SK-N-SH (cell line): ENCODE results near the gene APBA2. TPM values are rescaled to one million over a fixed set of nuclear protein-coding genes. Genes with fewer than 3 reads are reported as not detected.

ENCODE experiments used
- CTCF ChIA-PET: fragments of 300-600, 350-600 bp; formaldehyde crosslinking; extraction: SDS; loops from one replicate; lab custom pipeline; 2021; lab: Yijun Ruan, JAX
- POLR2A ChIA-PET: fragments of 350-600 bp; sonication (Branson Sonifier 250); formaldehyde crosslinking; extraction: SDS; loops from one replicate; lab custom pipeline; 2020; ENCODE audit warnings: antibody characterized with exemption, inconsistent platforms; lab: Yijun Ruan, JAX
- DNase-seq: peaks from one replicate; pipeline ENCODE4 v3.0.0; 2012
- H2AFZ ChIP-seq: fragments of 200-600 bp; sonication (generic); 2 replicates; pipeline ENCODE4 v1.8.1; 2016; ENCODE audit warnings: antibody characterized with exemption, mild to moderate bottlenecking, low read depth
- H3F3A ChIP-seq: fragments of 200-600 bp; sonication (generic); replicated peaks from 2 replicates; pipeline ENCODE3; 2016; ENCODE audit warnings: antibody characterized with exemption, mild to moderate bottlenecking; ENCODE audit not compliant: insufficient read depth
- H3K27ac ChIP-seq, 2 experiments: fragments of 200-500 bp in 1 of 2; fragments of 200-600 bp in 1 of 2; sonication (Bioruptor generic) in 1 of 2; sonication (generic), shearing (Covaris generic) in 1 of 2; 2 replicates each; pipeline versions ENCODE4 v1.5.1 to v1.6.1; 2014 to 2016; ENCODE audit warnings: low read depth in 2 of 2, inconsistent platforms in 1 of 2, low read length in 1 of 2, mild to moderate bottlenecking in 1 of 2, mixed read lengths in 1 of 2
- H3K27me3 ChIP-seq: fragments of 200-600 bp; sonication (generic), shearing (Covaris generic); 2 replicates; pipeline ENCODE4 v1.6.1; 2016; ENCODE audit warnings: mixed run types; ENCODE audit not compliant: insufficient read depth
- H3K36me3 ChIP-seq, 2 experiments: fragments of 200-500 bp in 1 of 2; fragments of 200-600 bp in 1 of 2; sonication (Bioruptor generic) in 1 of 2; sonication (generic) in 1 of 2; replicated peaks in 1 of 2; 2 replicates each; pipeline versions ENCODE3 to v1.5.1; 2014 to 2016; ENCODE audit warnings: low read length in 1 of 2, mild to moderate bottlenecking in 1 of 2; ENCODE audit not compliant: insufficient read depth in 2 of 2, control insufficient read depth in 1 of 2
- H3K4me1 ChIP-seq, 2 experiments: fragments of 200-500 bp in 1 of 2; fragments of 200-600 bp in 1 of 2; sonication (Bioruptor generic) in 1 of 2; sonication (generic), shearing (Covaris generic) in 1 of 2; 2 replicates each; pipeline versions ENCODE4 v1.5.1 to v1.6.1; 2014 to 2016; ENCODE audit warnings: low read depth in 1 of 2, low read length in 1 of 2, mixed run types in 1 of 2; ENCODE audit not compliant: insufficient read depth in 2 of 2, control insufficient read depth in 1 of 2
- H3K4me2 ChIP-seq: fragments of 200-600 bp; sonication (generic), shearing (Covaris generic); 2 replicates; pipeline ENCODE4 v1.6.1; 2017; ENCODE audit warnings: mixed run types
- H3K4me3 ChIP-seq, 2 experiments: fragments of 200-500 bp in 1 of 2; fragments of 200-600 bp in 1 of 2; sonication (Bioruptor generic) in 1 of 2; sonication (generic), shearing (Covaris generic) in 1 of 2; 2 replicates each; pipeline versions ENCODE4 v1.5.1 to v1.8.1; 2014 to 2016; ENCODE audit warnings: low read depth in 2 of 2, inconsistent platforms in 1 of 2, low read length in 1 of 2, mild to moderate bottlenecking in 1 of 2, mixed read lengths in 1 of 2, moderate library complexity in 1 of 2
- H3K79me2 ChIP-seq: fragments of 200-600 bp; sonication (generic); 2 replicates; pipeline ENCODE4 v1.8.1; 2017; ENCODE audit warnings: mild to moderate bottlenecking; ENCODE audit not compliant: insufficient read depth
- H3K9ac ChIP-seq: fragments of 200-600 bp; sonication (generic); 2 replicates; pipeline ENCODE4 v1.6.1; 2017; ENCODE audit warnings: mixed run types
- H3K9me2 ChIP-seq: fragments of 200-600 bp; sonication (generic); 2 replicates; pipeline ENCODE4 v1.6.1; 2017; ENCODE audit warnings: mixed run types
- H3K9me3 ChIP-seq: fragments of 200-600 bp; sonication (generic); 2 replicates; pipeline ENCODE4 v1.6.1; 2017; ENCODE audit warnings: mixed run types, mild to moderate bottlenecking, moderate library complexity
- H4K20me1 ChIP-seq: fragments of 200-600 bp; sonication (generic); 2 replicates; pipeline ENCODE4 v1.6.1; 2017; ENCODE audit warnings: mild to moderate bottlenecking, mixed run types; ENCODE audit not compliant: insufficient read depth
- CHD2 ChIP-seq: fragments of 150-350 bp; IDR thresholded peaks from 2 replicates; pipeline ENCODE4 v1.6.1; 2018; ENCODE audit warnings: low read length; ENCODE audit not compliant: partially characterized antibody
- ELF1 ChIP-seq: IDR thresholded peaks from 2 replicates; pipeline ENCODE4 v1.4.0; 2012
- EZH2phosphoT487 ChIP-seq: fragments of 200-600 bp; sonication (generic); IDR thresholded peaks from 2 replicates; pipeline ENCODE4 v1.6.1; 2017; ENCODE audit warnings: low read depth, mixed run types, mild to moderate bottlenecking, antibody characterized with exemption, moderate library complexity, borderline replicate concordance
- FOXM1 ChIP-seq: IDR thresholded peaks from 2 replicates; pipeline ENCODE4 v1.4.0; 2012; ENCODE audit warnings: low read depth, mild to moderate bottlenecking
- GATA2 ChIP-seq: sonication (generic); formaldehyde crosslinking; IDR thresholded peaks from 2 replicates; pipeline ENCODE4 v1.5.0; 2020; ENCODE audit warnings: mild to moderate bottlenecking, missing genetic modification reagents
- MEF2A ChIP-seq: IDR thresholded peaks from 2 replicates; pipeline ENCODE4 v1.4.0; 2012; ENCODE audit warnings: low read depth, borderline replicate concordance
- MXI1 ChIP-seq: IDR thresholded peaks from 2 replicates; pipeline ENCODE4 v1.6.1; 2012; ENCODE audit warnings: mild to moderate bottlenecking, low read depth, low read length, improper control_type of control experiment
- NFIC ChIP-seq: IDR thresholded peaks from 2 replicates; pipeline ENCODE4 v1.4.0; 2012; ENCODE audit warnings: borderline replicate concordance
- NRF1 ChIP-seq: IDR thresholded peaks from 2 replicates; pipeline ENCODE4 v1.6.1; 2012; ENCODE audit warnings: low read depth, mild to moderate bottlenecking, low read length
- RAD21 ChIP-seq: IDR thresholded peaks from 2 replicates; pipeline ENCODE4 v1.6.1; 2012; ENCODE audit warnings: mild to moderate bottlenecking, low read length
- RFX5 ChIP-seq: IDR thresholded peaks from 2 replicates; pipeline ENCODE4 v1.6.1; 2012; ENCODE audit warnings: mild to moderate bottlenecking, improper control_type of control experiment, low read length
- SIN3A ChIP-seq: IDR thresholded peaks from 2 replicates; pipeline ENCODE4 v1.6.1; 2012; ENCODE audit warnings: low read depth, mild to moderate bottlenecking, low read length, moderate library complexity, borderline replicate concordance
- TAF1 ChIP-seq: IDR thresholded peaks from 2 replicates; pipeline ENCODE4 v1.6.1; 2012; ENCODE audit warnings: low read depth, mild to moderate bottlenecking, low read length, moderate library complexity, borderline replicate concordance
- TCF12 ChIP-seq: IDR thresholded peaks from 2 replicates; pipeline ENCODE4 v1.4.0; 2012
- YY1 ChIP-seq: IDR thresholded peaks from 2 replicates; pipeline ENCODE4 v1.4.0; 2012; ENCODE audit warnings: low read depth, mild to moderate bottlenecking
- WGBS: methylation state at CpG from one replicate; pipeline ENCODE4 v1.1.6; 2017; ENCODE audit warnings: low lambda C conversion rate; 5-methylcytosine and 5-hydroxymethylcytosine counted together
- polyA plus RNA-seq, 3 experiments: library from polyadenylated mRNA; depleted of rRNA; stranded (reverse); fragments of >200 nt; gene quantifications; 2 replicates each; pipeline ENCODE4 v1.2.3, GENCODE V29; 2012
- TF ChIP-seq, protein P1 (sequence below): fragments of 200-600 bp; sonication (generic); IDR thresholded peaks from 2 replicates; pipeline ENCODE4 v1.6.1; 2017; ENCODE audit warnings: antibody characterized with exemption, mild to moderate bottlenecking, moderate library complexity
- TF ChIP-seq, protein P2 (sequence below): IDR thresholded peaks from 2 replicates; pipeline ENCODE4 v1.6.1; 2012; ENCODE audit warnings: mild to moderate bottlenecking, low read depth, low read length, moderate library complexity

APBA2 gene
- polyA plus RNA-seq, 1 of the 3 experiments (the other 2 are of a cell fraction) = 12.7 TPM

DNA sequence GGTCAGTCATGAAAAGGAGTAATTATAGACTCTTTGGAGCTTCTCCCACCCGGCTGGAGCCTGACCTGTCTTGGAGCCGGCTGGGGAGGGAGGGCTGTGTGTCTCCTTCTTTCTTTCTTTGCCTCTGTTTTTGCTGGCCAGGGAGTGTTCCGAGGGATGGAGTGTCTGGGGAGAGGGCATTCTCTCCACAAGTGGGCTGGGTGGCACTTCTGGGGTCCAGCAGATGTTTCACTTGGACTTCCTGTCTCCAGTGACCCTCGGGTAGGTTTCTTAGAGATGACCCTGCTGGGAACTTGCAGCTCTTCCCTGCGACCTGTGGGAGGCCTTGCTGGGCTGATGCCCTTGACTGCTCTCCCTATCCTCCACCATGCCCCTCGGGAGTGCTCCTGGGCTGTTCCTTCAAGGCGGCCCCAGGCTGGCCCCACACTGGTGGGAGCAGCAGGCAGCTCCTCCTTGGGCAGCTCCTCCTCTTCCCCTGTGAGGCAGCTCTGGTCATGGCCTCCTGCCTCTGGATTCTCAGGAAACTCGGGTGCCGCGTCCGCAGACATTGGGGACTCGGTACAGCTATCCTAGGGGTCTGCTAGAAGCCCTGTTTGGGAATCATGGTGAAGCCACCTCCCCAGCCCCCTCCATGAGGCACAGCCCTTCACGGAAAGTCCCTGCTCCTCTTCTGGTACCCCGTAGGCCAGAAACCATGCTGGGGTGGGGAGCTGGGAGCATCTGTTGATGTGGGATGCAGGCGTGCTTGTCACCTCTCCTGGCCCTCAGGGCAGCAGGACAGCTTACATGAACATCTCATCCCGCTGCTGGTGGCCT lies 44.9 kb downstream of the APBA2 start:
- Histone ChIP-seq H3K4me3 (no peak overlapping the region), H2AFZ (no peak overlapping the region), H3K36me3 (no peaks in the 10 kb centered on the region), H3K79me2 (no peaks in the 10 kb centered on the region), H3K27me3 (no peaks in the 10 kb centered on the region), H3K9me2 (no peaks in the 10 kb centered on the region), H3K27ac (no peak overlapping the region), H3K9me3 (no peaks in the 10 kb centered on the region), H3K4me1 (peaks cover 0 to 21% of the 10 kb centered on the region in 2 experiments; a peak in 1 of 4 replicates), H3K9ac (no peak overlapping the region), H3K4me2 (no peak overlapping the region), H4K20me1 (no peaks in the 10 kb centered on the region), H3F3A (no peaks in the 10 kb centered on the region)
- WGBS = 85% methylated on average over 6 of the region's 16 CpGs
- ChIA-PET POLR2A (interaction anchor here (0.6 kb wide), 1 partner anchor 17 kb away, joined by 3 read pairs; no protein-coding TSS in a partner anchor), CTCF (interaction anchor here (0.7 to 1.7 kb wide), 3 partner anchors 10 to 29 kb away, joined by 4 to 5 read pairs (median 4); no protein-coding TSS in a partner anchor)
- no peak for DNase-seq
- TF ChIP-seq CHD2 = no peak
- TF ChIP-seq NFIC = no peak
- TF ChIP-seq TAF1 = no peak
- TF ChIP-seq, protein P1, sequence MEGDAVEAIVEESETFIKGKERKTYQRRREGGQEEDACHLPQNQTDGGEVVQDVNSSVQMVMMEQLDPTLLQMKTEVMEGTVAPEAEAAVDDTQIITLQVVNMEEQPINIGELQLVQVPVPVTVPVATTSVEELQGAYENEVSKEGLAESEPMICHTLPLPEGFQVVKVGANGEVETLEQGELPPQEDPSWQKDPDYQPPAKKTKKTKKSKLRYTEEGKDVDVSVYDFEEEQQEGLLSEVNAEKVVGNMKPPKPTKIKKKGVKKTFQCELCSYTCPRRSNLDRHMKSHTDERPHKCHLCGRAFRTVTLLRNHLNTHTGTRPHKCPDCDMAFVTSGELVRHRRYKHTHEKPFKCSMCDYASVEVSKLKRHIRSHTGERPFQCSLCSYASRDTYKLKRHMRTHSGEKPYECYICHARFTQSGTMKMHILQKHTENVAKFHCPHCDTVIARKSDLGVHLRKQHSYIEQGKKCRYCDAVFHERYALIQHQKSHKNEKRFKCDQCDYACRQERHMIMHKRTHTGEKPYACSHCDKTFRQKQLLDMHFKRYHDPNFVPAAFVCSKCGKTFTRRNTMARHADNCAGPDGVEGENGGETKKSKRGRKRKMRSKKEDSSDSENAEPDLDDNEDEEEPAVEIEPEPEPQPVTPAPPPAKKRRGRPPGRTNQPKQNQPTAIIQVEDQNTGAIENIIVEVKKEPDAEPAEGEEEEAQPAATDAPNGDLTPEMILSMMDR = no peak

DNA sequence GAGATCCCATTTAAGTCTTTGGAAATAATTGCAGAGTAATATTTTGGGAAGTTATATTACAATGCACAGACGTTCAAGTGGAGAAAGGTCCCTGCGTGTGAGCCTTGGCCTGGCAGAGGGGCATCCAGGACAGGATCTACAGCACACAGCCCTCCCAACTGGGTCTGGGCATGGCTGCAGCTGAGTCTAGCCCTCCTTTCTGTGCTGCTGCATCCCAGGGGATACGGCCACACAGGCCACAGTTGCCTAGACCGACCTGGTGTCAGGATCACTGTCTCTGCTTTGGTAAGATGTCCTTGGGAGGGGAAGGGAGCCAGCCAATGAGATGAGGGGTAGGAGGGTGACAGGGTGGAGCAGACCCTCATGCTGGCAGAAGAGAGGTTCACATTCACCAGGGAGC lies 46.1 kb downstream of the APBA2 start:
- DNase-seq = no peak
- no peak overlapping the region for H3K4me2 ChIP-seq
- no peaks in the 10 kb centered on the region for H4K20me1 ChIP-seq
- peaks cover 0 to 24% of the 10 kb centered on the region in 2 experiments; a peak in 1 of 4 replicates for H3K4me1 ChIP-seq
- H3F3A ChIP-seq = no peaks in the 10 kb centered on the region
- TF ChIP-seq GATA2 (no peak), RFX5 (no peak), TCF12 (no peak), EZH2phosphoT487 (no peak), FOXM1 (no peak), MEF2A (no peak), YY1 (no peak), CHD2 (no peak), ELF1 (no peak), MXI1 (no peak), RAD21 (no peak), TAF1 (no peak), NRF1 (no peak), SIN3A (no peak)
- TF ChIP-seq, protein P2, sequence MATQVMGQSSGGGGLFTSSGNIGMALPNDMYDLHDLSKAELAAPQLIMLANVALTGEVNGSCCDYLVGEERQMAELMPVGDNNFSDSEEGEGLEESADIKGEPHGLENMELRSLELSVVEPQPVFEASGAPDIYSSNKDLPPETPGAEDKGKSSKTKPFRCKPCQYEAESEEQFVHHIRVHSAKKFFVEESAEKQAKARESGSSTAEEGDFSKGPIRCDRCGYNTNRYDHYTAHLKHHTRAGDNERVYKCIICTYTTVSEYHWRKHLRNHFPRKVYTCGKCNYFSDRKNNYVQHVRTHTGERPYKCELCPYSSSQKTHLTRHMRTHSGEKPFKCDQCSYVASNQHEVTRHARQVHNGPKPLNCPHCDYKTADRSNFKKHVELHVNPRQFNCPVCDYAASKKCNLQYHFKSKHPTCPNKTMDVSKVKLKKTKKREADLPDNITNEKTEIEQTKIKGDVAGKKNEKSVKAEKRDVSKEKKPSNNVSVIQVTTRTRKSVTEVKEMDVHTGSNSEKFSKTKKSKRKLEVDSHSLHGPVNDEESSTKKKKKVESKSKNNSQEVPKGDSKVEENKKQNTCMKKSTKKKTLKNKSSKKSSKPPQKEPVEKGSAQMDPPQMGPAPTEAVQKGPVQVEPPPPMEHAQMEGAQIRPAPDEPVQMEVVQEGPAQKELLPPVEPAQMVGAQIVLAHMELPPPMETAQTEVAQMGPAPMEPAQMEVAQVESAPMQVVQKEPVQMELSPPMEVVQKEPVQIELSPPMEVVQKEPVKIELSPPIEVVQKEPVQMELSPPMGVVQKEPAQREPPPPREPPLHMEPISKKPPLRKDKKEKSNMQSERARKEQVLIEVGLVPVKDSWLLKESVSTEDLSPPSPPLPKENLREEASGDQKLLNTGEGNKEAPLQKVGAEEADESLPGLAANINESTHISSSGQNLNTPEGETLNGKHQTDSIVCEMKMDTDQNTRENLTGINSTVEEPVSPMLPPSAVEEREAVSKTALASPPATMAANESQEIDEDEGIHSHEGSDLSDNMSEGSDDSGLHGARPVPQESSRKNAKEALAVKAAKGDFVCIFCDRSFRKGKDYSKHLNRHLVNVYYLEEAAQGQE = no peak
- TF ChIP-seq, protein P1 = no peak
- 97% methylated on average over 3 of the region's 4 CpGs for WGBS
- no peak overlapping the region for H3K4me3 ChIP-seq
- no peaks in the 10 kb centered on the region for H3K79me2 ChIP-seq
- no peak overlapping the region for H2AFZ ChIP-seq
- no peaks in the 10 kb centered on the region for H3K27me3 ChIP-seq
- H3K27ac ChIP-seq = no peak overlapping the region
- POLR2A ChIA-PET = no interaction called here
- H3K9me3 ChIP-seq = no peaks in the 10 kb centered on the region
- no peaks in the 10 kb centered on the region for H3K9me2 ChIP-seq
- CTCF ChIA-PET = no interaction called here
- no peaks in the 10 kb centered on the region for H3K36me3 ChIP-seq
- H3K9ac ChIP-seq = no peak overlapping the region
